Osteoblast (primary cell): ENCODE measurements around the gene TESPA1. TPM values are rescaled to one million over a fixed set of nuclear protein-coding genes. Genes with fewer than 3 reads are reported as not detected.

ENCODE experiments used
- DNase-seq: peaks from one replicate; pipeline ENCODE4 v3.0.0; 2011; ENCODE audit warnings: low spot score, mixed read lengths; ENCODE audit not compliant: insufficient read length; ENCODE audit errors: missing footprints
- H2AFZ ChIP-seq: 2 replicates; pipeline ENCODE4 v1.6.0; 2011; ENCODE audit warnings: mild to moderate bottlenecking, low read length
- H3K27ac ChIP-seq: 2 replicates; pipeline ENCODE4 v1.5.1; 2011; ENCODE audit warnings: mild to moderate bottlenecking, low read depth, low read length, moderate library complexity
- H3K27me3 ChIP-seq: 2 replicates; pipeline ENCODE4 v1.6.0; 2012; ENCODE audit warnings: mild to moderate bottlenecking, control low read depth, inconsistent platforms, low read length, moderate library complexity; ENCODE audit not compliant: insufficient read depth
- H3K36me3 ChIP-seq: 2 replicates; pipeline ENCODE4 v1.5.1; 2011; ENCODE audit warnings: mild to moderate bottlenecking, low read length, control low read depth, moderate library complexity; ENCODE audit not compliant: insufficient read depth
- H3K4me1 ChIP-seq: 2 replicates; pipeline ENCODE4 v1.5.1; 2011; ENCODE audit warnings: mild to moderate bottlenecking, low read length, control low read depth, moderate library complexity; ENCODE audit not compliant: insufficient read depth
- H3K4me2 ChIP-seq: 2 replicates; pipeline ENCODE4 v1.6.0; 2011; ENCODE audit warnings: mild to moderate bottlenecking, low read length; ENCODE audit not compliant: insufficient read depth
- H3K4me3 ChIP-seq: fragments of 200-600 bp; sonication (generic); 3 replicates; pipeline ENCODE4 v1.5.1; 2012; ENCODE audit warnings: mild to moderate bottlenecking, low read length, inconsistent platforms; ENCODE audit not compliant: insufficient read depth
- H3K79me2 ChIP-seq: 2 replicates; pipeline ENCODE4 v1.6.0; 2012; ENCODE audit warnings: mild to moderate bottlenecking, low read length, control low read depth, inconsistent platforms; ENCODE audit not compliant: insufficient read depth
- H3K9me3 ChIP-seq: 2 replicates; pipeline ENCODE4 v1.5.1; 2011; ENCODE audit warnings: low read depth, low read length, control low read depth
- H4K20me1 ChIP-seq: 2 replicates; pipeline ENCODE4 v1.6.0; 2012; ENCODE audit warnings: mild to moderate bottlenecking, low read length, control low read depth; ENCODE audit not compliant: insufficient read depth
- CTCF ChIP-seq: IDR thresholded peaks from 2 replicates; pipeline ENCODE4 v1.5.1; 2011; ENCODE audit warnings: mild to moderate bottlenecking, low read depth, low read length, moderate library complexity; ENCODE audit errors: extremely low read depth
- total RNA-seq: library from RNA; depleted of rRNA; stranded (reverse); fragments of >200 nt; gene quantifications from 2 replicates; pipeline ENCODE4 v1.2.3, GENCODE V29; 2012

The TESPA1 gene
- total RNA-seq, 1 donor, result not detected

- H3K4me2 ChIP-seq, result no peak overlapping the region
- H4K20me1 ChIP-seq, result no peaks in the 10 kb centered on the region
- H3K4me3 ChIP-seq, result no peak overlapping the region
- no peaks in the 10 kb centered on the region for H3K79me2 ChIP-seq
- peaks cover 12% of the 10 kb centered on the region for H3K4me1 ChIP-seq
- H3K27me3 ChIP-seq, result no peaks in the 10 kb centered on the region
- no peak overlapping the region for H2AFZ ChIP-seq
- no peaks in the 10 kb centered on the region for H3K36me3 ChIP-seq
- no peak overlapping the region for H3K27ac ChIP-seq
- no peak for TF ChIP-seq CTCF
- DNase-seq, result no peak
- H3K9me3 ChIP-seq, result no peaks in the 10 kb centered on the region
These were observed 51.9 kb downstream of the TESPA1 start for GRCh38 chr12:54932691-54933090.

- DNase-seq, result no peak
- no peak overlapping the region for H3K4me2 ChIP-seq
- no peaks in the 10 kb centered on the region for H3K36me3 ChIP-seq
- H4K20me1 ChIP-seq, result no peaks in the 10 kb centered on the region
- no peaks in the 10 kb centered on the region for H3K27me3 ChIP-seq
- no peak overlapping the region for H3K4me3 ChIP-seq
- TF ChIP-seq CTCF, result no peak
- no peak overlapping the region for H2AFZ ChIP-seq
- H3K9me3 ChIP-seq, result no peaks in the 10 kb centered on the region
- no peaks in the 10 kb centered on the region for H3K79me2 ChIP-seq
- H3K4me1 ChIP-seq, result peaks cover 12% of the 10 kb centered on the region
- no peak overlapping the region for H3K27ac ChIP-seq
These were observed 52.5 kb downstream of the TESPA1 start for GRCh38 chr12:54932038-54932437.

- peaks cover 6% of the 10 kb centered on the region for H3K4me1 ChIP-seq
- H3K4me2 ChIP-seq, result no peak overlapping the region
- H3K36me3 ChIP-seq, result no peaks in the 10 kb centered on the region
- no peaks in the 10 kb centered on the region for H3K27me3 ChIP-seq
- no peaks in the 10 kb centered on the region for H4K20me1 ChIP-seq
- H3K79me2 ChIP-seq, result no peaks in the 10 kb centered on the region
- H3K27ac ChIP-seq, result no peak overlapping the region
- no peak for DNase-seq
- no peak for TF ChIP-seq CTCF
- no peak overlapping the region for H2AFZ ChIP-seq
- no peak overlapping the region for H3K4me3 ChIP-seq
- no peaks in the 10 kb centered on the region for H3K9me3 ChIP-seq
These were observed 54.6 kb downstream of the TESPA1 start for GRCh38 chr12:54929998-54930397.

- Histone ChIP-seq H3K36me3 (no peaks in the 10 kb centered on the region), H2AFZ (no peak overlapping the region), H3K4me2 (no peak overlapping the region), H3K9me3 (no peaks in the 10 kb centered on the region), H3K4me1 (no peaks in the 10 kb centered on the region), H4K20me1 (no peaks in the 10 kb centered on the region), H3K27ac (no peak overlapping the region), H3K79me2 (no peaks in the 10 kb centered on the region), H3K27me3 (no peaks in the 10 kb centered on the region), H3K4me3 (no peak overlapping the region)
- DNase-seq, result no peak
- TF ChIP-seq CTCF, result no peak
These were observed 58.3 kb downstream of the TESPA1 start for GRCh38 chr12:54926246-54926645.
